HEK293 (cell line): Measurements from ENCODE around the gene FNDC11.

Experiments
- PRDM1 ChIP-seq: fragments of 450-650 bp; formaldehyde crosslinking; IDR thresholded peaks from 2 replicates; pipeline ENCODE4; 2016; ENCODE audit warnings: missing biosample characterization, missing genetic modification characterization
- SP2 ChIP-seq: fragments of 450-650 bp; formaldehyde crosslinking; IDR thresholded peaks from 2 replicates; pipeline ENCODE4 v1.5.1; 2016; ENCODE audit warnings: missing biosample characterization, missing genetic modification characterization
- TRIM28 ChIP-seq: IDR thresholded peaks from 2 replicates; pipeline ENCODE4 v1.6.1; 2011; ENCODE audit warnings: low read length, control low read depth, borderline replicate concordance
- ZBTB7A ChIP-seq: fragments of 450-650 bp; formaldehyde crosslinking; IDR thresholded peaks from 2 replicates; pipeline ENCODE4 v1.5.1; 2016; ENCODE audit warnings: low read depth, missing biosample characterization, missing genetic modification characterization
- ZFP41 ChIP-seq: fragments of 450-650 bp; formaldehyde crosslinking; IDR thresholded peaks from 2 replicates; pipeline ENCODE4 v1.5.1; 2016; ENCODE audit warnings: missing biosample characterization, missing genetic modification characterization, borderline replicate concordance
- ZNF133 ChIP-seq: fragments of 450-650 bp; formaldehyde crosslinking; IDR thresholded peaks from 2 replicates; pipeline ENCODE4 v1.5.1; 2016; ENCODE audit warnings: missing biosample characterization, missing genetic modification characterization
- ZNF138 ChIP-seq: fragments of 450-650 bp; formaldehyde crosslinking; IDR thresholded peaks from 2 replicates; pipeline ENCODE4 v1.5.1; 2016; ENCODE audit warnings: missing biosample characterization, missing genetic modification characterization, borderline replicate concordance
- ZNF155 ChIP-seq: fragments of 450-650 bp; formaldehyde crosslinking; IDR thresholded peaks from 2 replicates; pipeline ENCODE4 v1.5.1; 2016; ENCODE audit warnings: missing biosample characterization, missing genetic modification characterization
- ZNF157 ChIP-seq: fragments of 450-650 bp; formaldehyde crosslinking; IDR thresholded peaks from 2 replicates; pipeline ENCODE4 v1.5.1; 2016; ENCODE audit warnings: missing biosample characterization, missing genetic modification characterization
- ZNF24 ChIP-seq: fragments of 450-650 bp; formaldehyde crosslinking; IDR thresholded peaks from 2 replicates; pipeline ENCODE4 v1.5.1; 2016; ENCODE audit warnings: missing biosample characterization, missing genetic modification characterization
- ZNF354C ChIP-seq: fragments of 450-650 bp; formaldehyde crosslinking; IDR thresholded peaks from 2 replicates; pipeline ENCODE4 v1.5.1; 2016; ENCODE audit warnings: missing biosample characterization, missing genetic modification characterization, low read depth, borderline replicate concordance
- ZNF426 ChIP-seq: fragments of 450-650 bp; formaldehyde crosslinking; IDR thresholded peaks from 2 replicates; pipeline ENCODE4 v1.5.1; 2017; ENCODE audit warnings: missing biosample characterization, missing genetic modification characterization, mild to moderate bottlenecking, inconsistent platforms, moderate library complexity
- ZNF514 ChIP-seq: fragments of 450-650 bp; formaldehyde crosslinking; IDR thresholded peaks from 2 replicates; pipeline ENCODE4 v1.5.1; 2016; ENCODE audit warnings: missing biosample characterization, missing genetic modification characterization
- ZNF549 ChIP-seq: fragments of 450-650 bp; IDR thresholded peaks from 2 replicates; pipeline ENCODE4 v1.5.1; 2018; ENCODE audit warnings: missing biosample characterization, missing genetic modification characterization, mild to moderate bottlenecking, inconsistent platforms, moderate library complexity
- ZNF560 ChIP-seq: fragments of 450-650 bp; formaldehyde crosslinking; IDR thresholded peaks from 2 replicates; pipeline ENCODE4 v1.5.1; 2017; ENCODE audit warnings: missing biosample characterization, missing genetic modification characterization, borderline replicate concordance
- ZNF610 ChIP-seq: fragments of 450-650 bp; formaldehyde crosslinking; IDR thresholded peaks from 2 replicates; pipeline ENCODE4 v1.5.1; 2016; ENCODE audit warnings: missing biosample characterization, missing genetic modification characterization, borderline replicate concordance
- ZNF621 ChIP-seq: fragments of 450-650 bp; formaldehyde crosslinking; IDR thresholded peaks from 2 replicates; pipeline ENCODE4 v1.5.1; 2017; ENCODE audit warnings: missing biosample characterization, missing genetic modification characterization
- ZNF768 ChIP-seq: fragments of 450-650 bp; formaldehyde crosslinking; IDR thresholded peaks from 2 replicates; pipeline ENCODE4 v1.5.1; 2018; ENCODE audit warnings: missing biosample characterization, mild to moderate bottlenecking, missing genetic modification characterization
- ZNF777 ChIP-seq: fragments of 450-650 bp; formaldehyde crosslinking; IDR thresholded peaks from 2 replicates; pipeline ENCODE4 v1.5.1; 2017; ENCODE audit warnings: missing biosample characterization, missing genetic modification characterization, borderline replicate concordance
- TF ChIP-seq, protein P1 (sequence below): fragments of 450-650 bp; formaldehyde crosslinking; IDR thresholded peaks from 2 replicates; pipeline ENCODE4 v1.5.1; 2016; ENCODE audit warnings: missing biosample characterization, missing genetic modification characterization
- TF ChIP-seq, protein P2 (sequence below): fragments of 450-650 bp; formaldehyde crosslinking; IDR thresholded peaks from 2 replicates; pipeline ENCODE4 v1.5.1; 2016; ENCODE audit warnings: missing biosample characterization, missing genetic modification characterization
- TF ChIP-seq, protein P3 (sequence below): fragments of 450-650 bp; formaldehyde crosslinking; IDR thresholded peaks from 2 replicates; pipeline ENCODE4 v1.5.1; 2017; ENCODE audit warnings: missing biosample characterization, mild to moderate bottlenecking, missing genetic modification characterization, moderate library complexity
- TF ChIP-seq, protein P4 (sequence below): fragments of 450-650 bp; formaldehyde crosslinking; optimal IDR thresholded peaks from 2 replicates; pipeline ENCODE3; 2016; ENCODE audit warnings: missing biosample characterization, mild to moderate bottlenecking, missing genetic modification characterization
- TF ChIP-seq, protein P5 (sequence below): fragments of 450-650 bp; formaldehyde crosslinking; IDR thresholded peaks from 2 replicates; pipeline ENCODE4 v1.5.1; 2016; ENCODE audit warnings: missing biosample characterization, missing genetic modification characterization, borderline replicate concordance
- TF ChIP-seq, protein P6 (sequence below): fragments of 450-650 bp; formaldehyde crosslinking; conservative IDR thresholded peaks from 2 replicates; pipeline ENCODE4 v1.5.1; 2016; ENCODE audit warnings: low read depth, missing biosample characterization, missing genetic modification characterization

Gene FNDC11

DNA sequence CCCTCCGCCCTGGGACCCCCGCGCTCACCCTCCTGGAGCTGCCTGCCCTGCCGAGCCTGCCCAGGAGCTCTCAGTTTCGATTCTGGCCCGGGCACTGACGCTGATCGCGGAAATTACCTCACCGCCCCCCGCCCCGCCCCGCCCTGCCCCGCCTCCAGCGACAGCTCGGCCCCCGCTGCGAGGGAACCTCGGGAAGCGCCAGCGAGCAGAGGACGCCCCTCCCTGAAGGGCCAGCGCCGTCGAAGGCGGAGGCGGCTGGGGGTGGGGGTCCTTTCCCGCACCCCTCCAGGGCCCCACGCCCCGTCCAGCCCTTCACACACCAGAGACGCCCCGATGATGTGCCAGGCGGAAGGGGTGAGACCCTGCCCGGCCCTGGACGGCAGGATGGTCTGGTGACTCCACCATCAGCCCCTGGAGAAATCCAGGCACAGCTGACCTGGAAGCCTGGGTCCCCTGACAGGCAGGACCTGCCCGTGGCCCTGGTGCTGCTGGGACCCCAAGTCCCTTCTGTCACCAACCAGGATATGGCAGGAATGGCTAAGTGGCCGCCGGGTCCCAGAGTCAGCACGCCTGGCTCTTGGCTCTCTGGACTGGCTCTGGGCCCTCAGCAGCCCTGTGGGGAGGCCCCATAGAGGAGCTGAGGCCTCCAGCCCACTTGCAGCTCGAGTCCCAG, 20.3 kb downstream of the FNDC11 start, which contains the start of gene HELZ2 (continued):
- TF ChIP-seq, protein P1, sequence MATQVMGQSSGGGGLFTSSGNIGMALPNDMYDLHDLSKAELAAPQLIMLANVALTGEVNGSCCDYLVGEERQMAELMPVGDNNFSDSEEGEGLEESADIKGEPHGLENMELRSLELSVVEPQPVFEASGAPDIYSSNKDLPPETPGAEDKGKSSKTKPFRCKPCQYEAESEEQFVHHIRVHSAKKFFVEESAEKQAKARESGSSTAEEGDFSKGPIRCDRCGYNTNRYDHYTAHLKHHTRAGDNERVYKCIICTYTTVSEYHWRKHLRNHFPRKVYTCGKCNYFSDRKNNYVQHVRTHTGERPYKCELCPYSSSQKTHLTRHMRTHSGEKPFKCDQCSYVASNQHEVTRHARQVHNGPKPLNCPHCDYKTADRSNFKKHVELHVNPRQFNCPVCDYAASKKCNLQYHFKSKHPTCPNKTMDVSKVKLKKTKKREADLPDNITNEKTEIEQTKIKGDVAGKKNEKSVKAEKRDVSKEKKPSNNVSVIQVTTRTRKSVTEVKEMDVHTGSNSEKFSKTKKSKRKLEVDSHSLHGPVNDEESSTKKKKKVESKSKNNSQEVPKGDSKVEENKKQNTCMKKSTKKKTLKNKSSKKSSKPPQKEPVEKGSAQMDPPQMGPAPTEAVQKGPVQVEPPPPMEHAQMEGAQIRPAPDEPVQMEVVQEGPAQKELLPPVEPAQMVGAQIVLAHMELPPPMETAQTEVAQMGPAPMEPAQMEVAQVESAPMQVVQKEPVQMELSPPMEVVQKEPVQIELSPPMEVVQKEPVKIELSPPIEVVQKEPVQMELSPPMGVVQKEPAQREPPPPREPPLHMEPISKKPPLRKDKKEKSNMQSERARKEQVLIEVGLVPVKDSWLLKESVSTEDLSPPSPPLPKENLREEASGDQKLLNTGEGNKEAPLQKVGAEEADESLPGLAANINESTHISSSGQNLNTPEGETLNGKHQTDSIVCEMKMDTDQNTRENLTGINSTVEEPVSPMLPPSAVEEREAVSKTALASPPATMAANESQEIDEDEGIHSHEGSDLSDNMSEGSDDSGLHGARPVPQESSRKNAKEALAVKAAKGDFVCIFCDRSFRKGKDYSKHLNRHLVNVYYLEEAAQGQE: no peak
- TF ChIP-seq ZNF549 (tag by site-specific recombination) (no peak), PRDM1 (tag by site-specific recombination) (no peak), ZBTB7A (tag by site-specific recombination) (no peak), ZNF514 (no peak), ZNF768 (tag by site-specific recombination) (no peak), TRIM28 (no peak), ZNF157 (tag by site-specific recombination) (no peak), ZNF354C (no peak), ZNF138 (tag by site-specific recombination) (no peak), ZNF155 (tag by site-specific recombination) (no peak), ZNF777 (peak; percentile 98), ZNF621 (tag by site-specific recombination) (no peak), ZNF24 (tag by site-specific recombination) (no peak), ZNF560 (tag by site-specific recombination) (no peak), SP2 (peak; percentile 55; the same call in 1 of the 2 replicates), ZNF133 (tag by site-specific recombination) (no peak), ZNF610 (tag by site-specific recombination) (0 out of 2 replicates have a peak, but pooled peaks have one; percentile 14), ZNF426 (tag by site-specific recombination) (no peak), ZFP41 (tag by site-specific recombination) (no peak)
- TF ChIP-seq, protein P2, sequence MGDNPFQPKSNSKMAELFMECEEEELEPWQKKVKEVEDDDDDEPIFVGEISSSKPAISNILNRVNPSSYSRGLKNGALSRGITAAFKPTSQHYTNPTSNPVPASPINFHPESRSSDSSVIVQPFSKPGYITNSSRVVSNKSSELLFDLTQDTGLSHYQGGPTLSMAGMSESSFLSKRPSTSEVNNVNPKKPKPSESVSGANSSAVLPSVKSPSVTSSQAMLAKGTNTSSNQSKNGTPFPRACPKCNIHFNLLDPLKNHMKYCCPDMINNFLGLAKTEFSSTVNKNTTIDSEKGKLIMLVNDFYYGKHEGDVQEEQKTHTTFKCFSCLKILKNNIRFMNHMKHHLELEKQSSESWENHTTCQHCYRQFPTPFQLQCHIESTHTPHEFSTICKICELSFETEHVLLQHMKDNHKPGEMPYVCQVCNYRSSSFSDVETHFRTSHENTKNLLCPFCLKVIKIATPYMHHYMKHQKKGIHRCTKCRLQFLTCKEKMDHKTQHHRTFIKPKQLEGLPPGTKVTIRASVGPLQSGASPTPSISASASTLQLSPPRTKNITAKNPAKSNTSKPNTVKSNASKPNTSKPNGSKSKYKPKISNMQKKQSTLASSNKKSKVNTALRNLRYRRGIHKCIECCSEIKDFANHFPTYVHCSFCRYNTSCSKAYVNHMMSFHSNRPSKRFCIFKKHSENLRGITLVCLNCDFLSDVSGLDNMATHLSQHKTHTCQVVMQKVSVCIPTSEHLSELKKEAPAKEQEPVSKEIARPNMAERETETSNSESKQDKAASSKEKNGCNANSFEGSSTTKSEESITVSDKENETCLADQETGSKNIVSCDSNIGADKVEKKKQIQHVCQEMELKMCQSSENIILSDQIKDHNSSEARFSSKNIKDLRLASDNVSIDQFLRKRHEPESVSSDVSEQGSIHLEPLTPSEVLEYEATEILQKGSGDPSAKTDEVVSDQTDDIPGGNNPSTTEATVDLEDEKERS (tag by site-specific recombination): no peak
- TF ChIP-seq, protein P3, sequence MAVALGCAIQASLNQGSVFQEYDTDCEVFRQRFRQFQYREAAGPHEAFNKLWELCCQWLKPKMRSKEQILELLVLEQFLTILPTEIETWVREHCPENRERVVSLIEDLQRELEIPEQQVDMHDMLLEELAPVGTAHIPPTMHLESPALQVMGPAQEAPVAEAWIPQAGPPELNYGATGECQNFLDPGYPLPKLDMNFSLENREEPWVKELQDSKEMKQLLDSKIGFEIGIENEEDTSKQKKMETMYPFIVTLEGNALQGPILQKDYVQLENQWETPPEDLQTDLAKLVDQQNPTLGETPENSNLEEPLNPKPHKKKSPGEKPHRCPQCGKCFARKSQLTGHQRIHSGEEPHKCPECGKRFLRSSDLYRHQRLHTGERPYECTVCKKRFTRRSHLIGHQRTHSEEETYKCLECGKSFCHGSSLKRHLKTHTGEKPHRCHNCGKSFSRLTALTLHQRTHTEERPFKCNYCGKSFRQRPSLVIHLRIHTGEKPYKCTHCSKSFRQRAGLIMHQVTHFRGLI (tag by site-specific recombination): no peak
- TF ChIP-seq, protein P4, sequence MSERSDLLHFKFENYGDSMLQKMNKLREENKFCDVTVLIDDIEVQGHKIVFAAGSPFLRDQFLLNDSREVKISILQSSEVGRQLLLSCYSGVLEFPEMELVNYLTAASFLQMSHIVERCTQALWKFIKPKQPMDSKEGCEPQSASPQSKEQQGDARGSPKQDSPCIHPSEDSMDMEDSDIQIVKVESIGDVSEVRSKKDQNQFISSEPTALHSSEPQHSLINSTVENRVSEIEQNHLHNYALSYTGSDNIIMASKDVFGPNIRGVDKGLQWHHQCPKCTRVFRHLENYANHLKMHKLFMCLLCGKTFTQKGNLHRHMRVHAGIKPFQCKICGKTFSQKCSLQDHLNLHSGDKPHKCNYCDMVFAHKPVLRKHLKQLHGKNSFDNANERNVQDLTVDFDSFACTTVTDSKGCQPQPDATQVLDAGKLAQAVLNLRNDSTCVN (tag by site-specific recombination): no peak
- TF ChIP-seq, protein P5, sequence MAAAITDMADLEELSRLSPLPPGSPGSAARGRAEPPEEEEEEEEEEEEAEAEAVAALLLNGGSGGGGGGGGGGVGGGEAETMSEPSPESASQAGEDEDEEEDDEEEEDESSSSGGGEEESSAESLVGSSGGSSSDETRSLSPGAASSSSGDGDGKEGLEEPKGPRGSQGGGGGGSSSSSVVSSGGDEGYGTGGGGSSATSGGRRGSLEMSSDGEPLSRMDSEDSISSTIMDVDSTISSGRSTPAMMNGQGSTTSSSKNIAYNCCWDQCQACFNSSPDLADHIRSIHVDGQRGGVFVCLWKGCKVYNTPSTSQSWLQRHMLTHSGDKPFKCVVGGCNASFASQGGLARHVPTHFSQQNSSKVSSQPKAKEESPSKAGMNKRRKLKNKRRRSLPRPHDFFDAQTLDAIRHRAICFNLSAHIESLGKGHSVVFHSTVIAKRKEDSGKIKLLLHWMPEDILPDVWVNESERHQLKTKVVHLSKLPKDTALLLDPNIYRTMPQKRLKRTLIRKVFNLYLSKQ (tag by site-specific recombination): no peak
- TF ChIP-seq, protein P6, sequence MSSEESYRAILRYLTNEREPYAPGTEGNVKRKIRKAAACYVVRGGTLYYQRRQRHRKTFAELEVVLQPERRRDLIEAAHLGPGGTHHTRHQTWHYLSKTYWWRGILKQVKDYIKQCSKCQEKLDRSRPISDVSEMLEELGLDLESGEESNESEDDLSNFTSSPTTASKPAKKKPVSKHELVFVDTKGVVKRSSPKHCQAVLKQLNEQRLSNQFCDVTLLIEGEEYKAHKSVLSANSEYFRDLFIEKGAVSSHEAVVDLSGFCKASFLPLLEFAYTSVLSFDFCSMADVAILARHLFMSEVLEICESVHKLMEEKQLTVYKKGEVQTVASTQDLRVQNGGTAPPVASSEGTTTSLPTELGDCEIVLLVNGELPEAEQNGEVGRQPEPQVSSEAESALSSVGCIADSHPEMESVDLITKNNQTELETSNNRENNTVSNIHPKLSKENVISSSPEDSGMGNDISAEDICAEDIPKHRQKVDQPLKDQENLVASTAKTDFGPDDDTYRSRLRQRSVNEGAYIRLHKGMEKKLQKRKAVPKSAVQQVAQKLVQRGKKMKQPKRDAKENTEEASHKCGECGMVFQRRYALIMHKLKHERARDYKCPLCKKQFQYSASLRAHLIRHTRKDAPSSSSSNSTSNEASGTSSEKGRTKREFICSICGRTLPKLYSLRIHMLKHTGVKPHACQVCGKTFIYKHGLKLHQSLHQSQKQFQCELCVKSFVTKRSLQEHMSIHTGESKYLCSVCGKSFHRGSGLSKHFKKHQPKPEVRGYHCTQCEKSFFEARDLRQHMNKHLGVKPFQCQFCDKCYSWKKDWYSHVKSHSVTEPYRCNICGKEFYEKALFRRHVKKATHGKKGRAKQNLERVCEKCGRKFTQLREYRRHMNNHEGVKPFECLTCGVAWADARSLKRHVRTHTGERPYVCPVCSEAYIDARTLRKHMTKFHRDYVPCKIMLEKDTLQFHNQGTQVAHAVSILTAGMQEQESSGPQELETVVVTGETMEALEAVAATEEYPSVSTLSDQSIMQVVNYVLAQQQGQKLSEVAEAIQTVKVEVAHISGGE (tag by site-specific recombination): no peak
